ENCODE results near the gene DOK6.

Gene DOK6

DNA sequence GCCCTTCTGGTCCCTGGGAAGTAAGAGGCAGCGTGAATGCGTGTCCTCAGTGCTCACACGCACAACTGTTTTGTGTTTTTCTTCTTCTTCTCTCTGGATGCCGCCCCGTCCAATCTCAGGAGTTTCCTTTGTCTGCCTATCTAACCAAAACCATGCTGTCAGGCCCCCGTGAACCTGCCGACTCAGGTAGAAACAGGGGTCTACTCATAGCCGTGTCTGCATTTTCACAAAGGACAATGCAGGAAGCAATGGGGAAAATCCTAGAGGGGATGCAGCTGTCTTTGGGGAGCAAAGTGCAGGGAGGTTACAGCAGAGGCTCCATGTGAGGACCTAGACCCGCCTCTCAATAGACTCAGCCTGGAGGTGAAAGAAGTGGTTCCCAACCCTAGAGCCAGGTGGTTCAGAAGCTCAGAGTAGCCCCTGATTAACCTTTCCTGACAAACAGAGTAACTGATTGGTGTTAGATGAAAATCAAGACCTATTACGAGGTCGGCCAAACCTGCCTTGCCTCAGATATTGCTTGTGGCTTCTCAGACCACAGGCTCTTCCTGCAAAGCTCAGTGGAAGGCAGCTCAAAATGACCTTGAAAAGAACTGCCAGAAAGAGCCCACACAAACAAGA, 497.7 kb downstream of the DOK6 start:
- DNase-seq: peak; percentile 13 to 16 (median 15)
- peaks cover 37% of the 10 kb centered on the region for H3K36me3 Mint-ChIP-seq (ENCODE audit: insufficient read depth)
- H3K27ac Mint-ChIP-seq: peak overlapping the region; percentile 95 to 97
- H3K4me3 Mint-ChIP-seq: peak overlapping the region; percentile 78 to 87
- peak; percentile 21 for ATAC-seq (replicated peaks)
- peaks cover 48 to 59% of the 10 kb centered on the region in 2 donors for H3K4me1 Mint-ChIP-seq (ENCODE audit: low read depth in 2 of 2)
- H3K27me3 Mint-ChIP-seq: no peaks in the 10 kb centered on the region
- no peaks in the 10 kb centered on the region for H3K9me3 Mint-ChIP-seq
